HS-27A (cell line): ENCODE results near the gene NQO2.
"Not testable (repeated sequence)": the region's sequence is repeated elsewhere in the genome, so short reads cannot be mapped to it uniquely, and the experiment has no call there.

Experiments
- DNase-seq: peaks from one replicate; pipeline ENCODE4 v3.0.0-alpha.2; 2012; ENCODE audit warnings: low read depth, missing footprints

The NQO2 gene

GRCh38 chr6:2989332-2990247 is 10.1 kb upstream of the NQO2 start:
- DNase-seq: peak; percentile 84

GRCh38 chr6:2990248-2990931 is 9.3 kb upstream of the NQO2 start:
- no peak for DNase-seq

- no peak for DNase-seq
Observed at GRCh38 chr6:2990932-2991506, 8.7 kb upstream of the NQO2 start.

DNA sequence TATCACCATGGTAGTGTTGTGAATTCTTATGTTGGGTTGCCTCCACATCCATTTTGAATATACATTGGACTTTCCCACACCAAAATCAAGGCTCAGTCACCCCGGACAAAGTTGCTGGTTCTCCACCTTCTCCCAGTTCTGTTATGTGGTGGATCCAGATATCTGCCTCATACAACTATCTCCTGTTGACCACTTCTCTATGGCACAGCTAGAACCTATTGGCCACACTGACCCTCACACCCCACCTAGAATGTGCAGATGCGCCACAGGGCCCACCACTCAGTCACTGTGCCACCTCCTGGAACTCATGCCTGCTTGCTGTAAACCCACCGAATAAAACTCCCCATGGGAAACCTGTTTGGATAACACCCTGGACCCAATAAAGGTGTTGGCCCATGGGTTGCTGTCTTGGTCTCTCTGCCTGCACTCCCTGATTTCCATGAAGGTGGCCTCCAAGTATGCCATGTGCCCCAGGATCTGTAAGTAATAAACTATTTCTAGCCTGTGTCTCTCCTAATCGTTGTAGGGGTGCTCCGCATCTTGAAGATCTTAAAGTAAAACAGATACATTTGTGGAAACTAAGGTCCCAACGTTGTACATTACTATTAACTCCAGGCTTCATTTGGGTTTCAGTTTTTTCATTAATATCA is 7.2 kb upstream of the NQO2 start:
- no peak for DNase-seq

DNA sequence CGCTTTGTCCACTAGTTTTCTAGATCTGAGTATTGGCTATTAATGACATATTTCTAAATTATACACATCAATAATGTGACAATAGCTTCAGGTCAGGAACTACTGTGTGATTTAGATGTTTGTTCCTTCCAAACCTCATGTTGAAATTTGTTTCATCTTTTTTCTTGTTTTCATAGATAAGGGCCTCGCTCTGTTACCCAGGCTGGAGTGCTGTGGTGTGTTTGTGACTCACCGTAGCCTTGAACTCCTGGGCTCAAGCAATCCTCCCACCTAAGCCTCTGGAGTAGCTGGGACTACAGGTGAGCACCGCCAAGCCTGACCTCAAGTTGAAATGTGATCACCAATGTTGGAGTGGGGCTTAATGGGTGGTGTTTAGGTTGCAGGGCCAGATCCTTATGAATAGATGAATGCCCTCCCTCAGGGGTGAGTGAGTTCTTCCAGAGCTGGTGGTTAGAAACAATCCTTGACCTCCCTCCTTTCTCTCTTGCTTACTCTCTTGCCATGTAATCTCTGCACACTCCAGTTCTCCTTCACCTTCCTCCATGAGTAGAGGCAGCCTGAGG is 5.9 kb upstream of the NQO2 start:
- no peak for DNase-seq

DNA sequence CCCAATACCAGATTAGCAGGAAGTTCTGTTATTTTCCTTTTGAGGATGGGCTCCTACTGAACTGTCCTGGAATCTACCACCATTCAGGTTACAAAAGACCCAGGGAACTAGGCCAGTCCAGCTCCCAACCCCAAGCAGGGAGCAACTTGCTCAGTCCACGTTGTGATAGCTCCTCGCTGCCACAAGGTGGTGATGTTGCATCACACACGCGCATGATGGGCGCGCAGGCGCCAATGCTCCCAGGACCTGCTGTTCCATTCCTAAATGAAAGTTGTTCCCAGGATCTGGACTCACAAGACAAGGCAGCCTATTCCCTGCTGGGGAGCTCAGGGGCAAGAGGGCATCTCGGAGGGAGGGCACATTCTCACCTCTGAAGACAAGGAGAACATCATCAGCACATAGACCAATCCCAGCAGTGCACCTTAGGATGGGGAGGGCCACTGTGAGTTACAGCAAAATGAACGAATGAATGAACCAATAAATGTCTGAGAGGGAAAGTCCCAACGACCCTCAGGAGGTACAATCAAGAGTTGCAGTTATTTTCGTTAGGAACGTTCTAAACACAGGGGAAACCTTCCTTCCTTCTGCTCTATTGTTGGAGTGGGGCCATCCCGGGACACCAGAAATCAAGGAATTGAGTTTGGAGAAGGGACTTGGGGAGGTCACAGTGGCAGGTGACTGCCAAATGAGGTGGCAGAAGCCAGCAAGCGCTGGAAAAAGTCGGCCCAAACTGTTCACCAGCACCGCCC is 1.3 kb upstream of the NQO2 start:
- not testable (repeated sequence) for DNase-seq

DNA sequence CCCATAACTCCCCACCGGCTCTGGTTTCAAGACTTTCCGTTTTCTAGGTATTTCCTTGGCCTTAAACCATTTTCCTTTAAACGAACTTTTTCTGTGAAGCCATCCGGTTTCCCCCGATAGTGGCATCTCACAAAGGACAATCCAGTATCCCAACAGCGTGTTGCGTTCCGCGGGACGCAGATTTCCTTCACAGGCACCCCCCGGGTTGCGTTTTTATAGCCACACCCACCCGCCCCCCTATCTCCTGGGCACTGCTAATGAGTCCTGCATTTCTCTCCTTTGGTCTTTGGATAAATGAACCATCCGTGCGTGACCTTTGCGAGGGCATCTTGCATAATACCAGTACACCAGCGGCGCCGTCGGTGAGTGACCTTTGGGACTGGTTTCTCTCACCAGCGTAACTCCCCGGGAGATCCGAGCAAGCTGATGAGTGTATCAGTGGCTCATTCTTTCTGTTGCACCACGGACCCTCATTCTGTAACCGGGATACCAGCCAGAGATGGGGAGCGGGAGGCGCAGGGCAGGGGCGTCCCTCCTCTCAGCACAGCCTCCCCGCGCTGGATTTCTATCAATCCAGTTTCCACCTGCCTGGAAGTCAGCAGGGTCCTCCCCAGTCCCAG is 586 bp upstream of the NQO2 start:
- DNase-seq: peak; percentile 45

- DNase-seq: no peak
Observed at GRCh38 chr6:3001146-3001772, 1.6 kb downstream of the NQO2 start.

DNA sequence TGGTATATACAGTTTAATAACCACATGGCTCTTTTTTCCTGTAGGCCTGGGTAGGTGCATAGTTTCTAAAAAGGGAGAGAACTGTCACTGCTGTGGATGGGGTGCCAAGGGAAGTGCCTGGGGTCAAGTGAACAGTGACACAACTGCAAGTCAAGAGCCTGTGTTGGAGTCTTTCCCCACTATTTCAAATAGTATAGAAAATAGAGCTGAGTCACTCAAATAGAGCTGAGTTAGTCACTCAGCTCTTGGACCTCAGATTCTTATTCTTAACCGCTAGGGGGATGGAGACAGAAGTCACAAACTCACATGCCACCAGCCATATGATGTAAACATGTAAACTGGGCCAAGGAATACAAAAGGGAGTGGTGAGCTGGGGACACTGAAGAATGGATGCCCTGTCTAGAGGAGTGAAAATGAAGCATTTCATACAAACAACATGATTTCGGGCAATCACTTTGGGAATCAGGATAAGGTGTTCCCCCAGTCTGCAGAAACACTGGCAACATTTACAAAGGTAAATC is 2.1 kb downstream of the NQO2 start:
- no peak for DNase-seq

DNA sequence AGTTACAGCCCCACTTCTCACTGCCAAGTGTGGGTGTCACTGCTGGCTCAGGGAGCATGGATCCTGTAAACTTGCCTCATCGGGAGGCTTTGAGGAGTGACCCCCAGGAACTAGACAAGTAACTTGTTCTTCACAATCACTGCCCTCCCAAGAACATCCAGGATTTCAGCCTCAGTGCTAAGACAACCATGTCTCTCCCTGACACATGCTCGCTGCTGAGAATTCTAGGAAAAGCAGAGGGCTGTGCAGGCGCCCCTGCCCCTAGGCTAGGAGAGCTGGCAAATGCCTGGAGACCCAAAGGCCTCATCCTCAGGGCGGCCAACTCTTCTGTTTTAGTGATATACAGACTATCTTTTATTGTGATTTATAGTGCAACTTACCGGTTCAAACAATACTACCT is 3.5 kb downstream of the NQO2 start:
- not testable (repeated sequence) for DNase-seq

DNA sequence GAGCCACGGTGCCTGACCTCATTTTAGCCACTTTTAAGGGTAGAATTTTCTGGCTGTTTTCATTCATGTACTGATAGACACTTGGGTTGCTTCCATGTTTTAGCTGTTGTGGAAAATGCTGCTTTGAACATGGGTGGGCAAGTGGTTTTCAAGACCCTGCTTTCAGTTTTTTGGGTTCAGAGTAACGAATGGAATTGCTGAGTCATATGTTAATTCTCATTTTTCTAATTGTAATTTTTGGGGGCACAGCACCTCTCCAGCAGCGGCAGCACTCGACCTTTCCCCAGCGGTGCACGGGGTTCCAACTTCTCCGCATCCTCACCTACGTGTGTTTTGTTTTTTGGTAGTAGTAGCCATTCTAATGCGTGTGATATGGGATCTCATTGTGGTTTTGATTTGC is 5.4 kb downstream of the NQO2 start:
- no peak for DNase-seq

GRCh38 chr6:3005874-3006273 is 6.2 kb downstream of the NQO2 start:
- DNase-seq: no peak

- no peak for DNase-seq
Observed at GRCh38 chr6:3006476-3006875, 6.8 kb downstream of the NQO2 start.

DNA sequence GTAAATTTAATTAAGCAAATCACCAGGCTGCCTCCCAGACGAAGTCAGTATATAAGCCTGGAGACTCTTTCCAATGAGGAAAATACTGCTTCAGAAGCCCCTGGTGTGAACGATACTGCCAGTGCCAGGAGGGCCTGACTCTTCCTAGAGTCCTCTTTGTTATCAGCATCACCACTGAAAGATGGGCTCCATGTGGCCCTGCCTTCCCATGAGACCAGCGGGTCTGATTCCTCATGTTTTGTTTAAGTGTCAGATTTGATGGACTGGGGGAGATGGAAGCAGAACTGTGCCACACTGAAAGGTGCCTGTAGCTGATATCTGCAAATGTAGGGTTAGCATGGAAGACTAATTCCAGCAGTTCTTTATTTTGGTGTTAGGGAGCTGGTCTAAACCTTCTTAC is 7.9 kb downstream of the NQO2 start:
- no peak for DNase-seq

DNA sequence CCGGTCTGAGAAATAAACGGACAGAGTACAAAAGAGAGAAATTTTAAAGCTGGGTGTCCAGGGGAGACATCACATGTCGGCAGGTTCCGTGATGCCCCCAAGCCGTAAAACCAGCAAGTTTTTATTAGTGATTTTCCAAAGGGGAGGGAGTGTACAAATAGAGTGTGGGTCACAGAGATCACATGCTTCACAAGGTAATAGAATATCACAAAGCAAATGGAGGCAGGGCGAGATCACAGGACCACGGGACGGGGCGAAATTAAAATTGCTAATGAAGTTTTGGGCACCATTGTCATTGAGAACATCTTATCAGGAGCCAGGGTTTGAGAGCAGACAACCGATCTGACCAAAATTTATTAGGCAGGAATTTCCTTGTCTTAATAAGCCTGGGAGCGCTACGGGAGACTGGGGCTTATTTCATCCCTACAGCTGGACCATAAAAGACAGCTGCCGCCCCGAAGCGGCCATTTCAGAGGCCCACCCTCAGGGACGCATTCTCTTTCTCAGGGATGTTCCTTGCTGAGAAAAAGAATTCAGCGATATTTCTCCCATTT is 9.1 kb downstream of the NQO2 start:
- not testable (repeated sequence) for DNase-seq

DNA sequence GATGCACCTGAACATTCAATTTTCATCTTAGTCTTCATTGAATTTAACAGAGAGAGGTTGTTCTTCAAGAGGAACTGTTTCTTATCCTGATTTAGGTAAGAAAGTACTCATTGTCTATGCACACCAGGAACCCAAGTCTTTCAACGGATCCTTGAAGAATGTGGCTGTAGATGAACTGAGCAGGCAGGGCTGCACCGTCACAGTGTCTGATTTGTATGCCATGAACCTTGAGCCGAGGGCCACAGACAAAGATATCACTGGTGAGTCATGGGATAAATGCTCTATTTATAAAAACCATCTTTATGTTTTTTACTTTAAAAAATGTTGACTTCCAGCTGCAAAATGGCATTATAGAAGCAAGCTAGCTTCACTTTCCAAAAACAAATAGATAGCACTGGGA is 10.2 kb downstream of the NQO2 start:
- no peak for DNase-seq

DNA sequence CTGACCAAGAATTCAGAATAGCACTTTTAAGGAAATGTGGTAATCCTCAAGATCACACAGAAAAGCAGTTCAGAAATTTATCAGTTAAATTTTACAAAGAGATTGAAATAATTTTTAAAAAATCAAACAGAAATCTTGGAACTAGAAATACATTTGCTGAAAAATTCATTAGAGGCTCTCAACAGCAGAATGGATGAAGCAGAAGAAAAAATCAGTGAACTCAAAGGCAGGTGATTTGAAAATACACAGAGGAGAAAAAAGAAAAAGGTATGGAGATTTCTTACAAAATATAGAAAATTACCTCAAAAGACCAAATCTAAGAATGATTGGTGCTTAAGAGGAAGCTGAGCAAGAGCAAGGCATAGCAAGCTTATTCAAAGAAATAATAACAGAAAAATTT is 11.5 kb downstream of the NQO2 start:
- DNase-seq: no peak

- no peak for DNase-seq
Observed at GRCh38 chr6:3011592-3011991, 11.9 kb downstream of the NQO2 start.

GRCh38 chr6:3013486-3013885 is 13.8 kb downstream of the NQO2 start:
- no peak for DNase-seq
